ENCODE measurements around the gene CSTA.

DNA sequence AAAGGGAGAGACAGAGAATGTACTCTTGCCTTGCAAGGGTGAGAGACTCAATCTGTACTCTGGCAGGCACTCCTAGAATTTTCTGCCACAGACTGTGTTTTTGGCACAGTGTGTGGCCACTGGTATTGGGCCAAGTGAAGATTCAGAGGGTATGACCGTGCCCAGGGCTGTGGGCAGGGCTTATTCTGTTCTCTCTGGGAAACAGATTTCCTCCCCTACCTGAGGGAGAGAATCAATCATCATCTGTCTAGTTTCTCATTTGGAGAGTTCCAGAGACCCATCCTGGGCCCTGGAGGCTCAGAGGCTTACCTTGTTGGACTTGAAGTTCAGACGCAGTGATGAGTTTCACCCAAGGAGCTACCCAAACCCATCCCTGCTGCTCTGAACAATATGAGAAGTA, 28.2 kb downstream of the CSTA start:
- TF ChIP-seq EP300 (IDR thresholded peaks at IDR 0.05), result no peak
- no peak for TF ChIP-seq POLR2A (IDR thresholded peaks at IDR 0.05)
- TF ChIP-seq, protein P1, sequence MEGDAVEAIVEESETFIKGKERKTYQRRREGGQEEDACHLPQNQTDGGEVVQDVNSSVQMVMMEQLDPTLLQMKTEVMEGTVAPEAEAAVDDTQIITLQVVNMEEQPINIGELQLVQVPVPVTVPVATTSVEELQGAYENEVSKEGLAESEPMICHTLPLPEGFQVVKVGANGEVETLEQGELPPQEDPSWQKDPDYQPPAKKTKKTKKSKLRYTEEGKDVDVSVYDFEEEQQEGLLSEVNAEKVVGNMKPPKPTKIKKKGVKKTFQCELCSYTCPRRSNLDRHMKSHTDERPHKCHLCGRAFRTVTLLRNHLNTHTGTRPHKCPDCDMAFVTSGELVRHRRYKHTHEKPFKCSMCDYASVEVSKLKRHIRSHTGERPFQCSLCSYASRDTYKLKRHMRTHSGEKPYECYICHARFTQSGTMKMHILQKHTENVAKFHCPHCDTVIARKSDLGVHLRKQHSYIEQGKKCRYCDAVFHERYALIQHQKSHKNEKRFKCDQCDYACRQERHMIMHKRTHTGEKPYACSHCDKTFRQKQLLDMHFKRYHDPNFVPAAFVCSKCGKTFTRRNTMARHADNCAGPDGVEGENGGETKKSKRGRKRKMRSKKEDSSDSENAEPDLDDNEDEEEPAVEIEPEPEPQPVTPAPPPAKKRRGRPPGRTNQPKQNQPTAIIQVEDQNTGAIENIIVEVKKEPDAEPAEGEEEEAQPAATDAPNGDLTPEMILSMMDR (IDR thresholded peaks at IDR 0.05), result no peak
- no peak for TF ChIP-seq POLR2AphosphoS5 (IDR thresholded peaks at IDR 0.05)
